Transverse colon (tissue), 4 donors: ENCODE measurements around the gene MYH7B. TPM values are rescaled to one million over a fixed set of nuclear protein-coding genes. Genes with fewer than 3 reads are reported as not detected.
A peak's percentile ranks its signal among the peaks of the same experiment; 100 is the strongest.

ENCODE experiments used
- DNase-seq: peaks from one replicate; pipeline ENCODE4 v3.0.0-alpha.2; 2019
- H3K27ac ChIP-seq, 4 donors: fragments of 200-600 bp; sonication (generic); 2 replicates each; pipeline ENCODE4 v1.5.1; 2016 to 2018; ENCODE audit warnings: inconsistent platforms in 4 of 4
- H3K27me3 ChIP-seq: fragments of 200-600 bp; sonication (generic); 2 replicates; pipeline ENCODE4 v1.5.1; 2017; ENCODE audit warnings: inconsistent platforms
- H3K36me3 ChIP-seq, 4 donors: fragments of 200-600 bp; sonication (generic); 2 replicates each; pipeline ENCODE4 v1.5.1; 2017 to 2019; ENCODE audit warnings: inconsistent platforms in 4 of 4
- H3K4me1 ChIP-seq, 4 donors: fragments of 200-600 bp; sonication (generic); 2 replicates each; pipeline ENCODE4 v1.5.1; 2017 to 2020; ENCODE audit warnings: inconsistent platforms in 4 of 4
- H3K4me3 ChIP-seq, 4 donors: fragments of 200-600 bp; sonication (generic); 1 replicate in 1 of 4; 2 replicates in 3 of 4; pipeline versions ENCODE4 v1.5.1 to v1.6.1; 2017 to 2019; ENCODE audit warnings: inconsistent platforms in 4 of 4
- H3K9me3 ChIP-seq, 2 donors: fragments of 200-600 bp; sonication (generic); 2 replicates each; pipeline ENCODE4 v1.5.1; 2017 to 2019; ENCODE audit warnings: inconsistent platforms in 2 of 2
- EP300 ChIP-seq: sonication (generic); formaldehyde crosslinking; IDR thresholded peaks from one replicate; pipeline ENCODE4 v1.6.1; 2017; ENCODE audit warnings: antibody characterized with exemption, low read depth
- POLR2A ChIP-seq: fragments of 450-650 bp; IDR thresholded peaks from one replicate; pipeline ENCODE4 v1.6.1; 2016; ENCODE audit warnings: antibody characterized with exemption, mild to moderate bottlenecking, moderate library complexity
- POLR2AphosphoS5 ChIP-seq, 3 donors: sonication (generic); formaldehyde crosslinking; IDR thresholded peaks; one replicate each; pipeline ENCODE4 v1.6.1; 2016; ENCODE audit warnings: antibody characterized with exemption in 3 of 3
- WGBS, 2 donors: methylation state at CpG; one replicate each; pipeline ENCODE4 v1.1.5; 2018; ENCODE audit warnings: low coverage in 1 of 2; 5-methylcytosine and 5-hydroxymethylcytosine counted together
- in situ Hi-C, 4 donors: fragments of 200-750 bp; cut with MboI; loops; one replicate each; pipeline versions ENCODE4 v1.15.0 to v1.15.1; 2017; ENCODE audit warnings: low sequenced_read_pairs in 3 of 4, low pct_ligation_motif_present in 1 of 4, low pct_unique_long_range_greater_than_20kb in 1 of 4
- intact Hi-C: fragments of 100-400 bp; cut with DNase I; formaldehyde crosslinking; loops from one replicate; pipeline ENCODE4 v1.15.1; 2023; ENCODE audit warnings: low total_unique reads
- total RNA-seq, 4 donors: library from RNA; depleted of rRNA; stranded (reverse); fragments of >200 nt; gene quantifications; one replicate each; pipeline ENCODE4 v1.1.0, GENCODE V29; 2016
- TF ChIP-seq, protein P1 (sequence below), 5 experiments: fragments of 200-600 bp in 3 of 5; fragments of 450-650 bp in 2 of 5; sonication (generic) in 3 of 5; IDR thresholded peaks; 1 replicate in 2 of 5; 2 replicates in 3 of 5; pipeline ENCODE4 v1.5.1; 2016 to 2017; ENCODE audit warnings: antibody characterized with exemption in 5 of 5, inconsistent platforms in 3 of 5, mild to moderate bottlenecking in 2 of 5, moderate library complexity in 1 of 5

Gene MYH7B
- total RNA-seq, 4 donors from 2014 or later = 0.20 to 0.75 (median 0.52) TPM

- in situ Hi-C loops = no loop called here
- Histone ChIP-seq H3K27ac (peak overlapping the region in 2 of 4 donors; percentile 64 to 71), H3K27me3 (no peaks in the 10 kb centered on the region), H3K4me3 (no peak overlapping the region), H3K9me3 (no peaks in the 10 kb centered on the region), H3K4me1 (peaks cover 0 to 57% (median 24%) of the 10 kb centered on the region in 4 donors), H3K36me3 (peaks cover 0 to 10% (median 1%) of the 10 kb centered on the region in 4 donors)
- DNase-seq = no peak
- intact Hi-C loops = no loop called here
- no peak for TF ChIP-seq POLR2AphosphoS5 (IDR thresholded peaks at IDR 0.05)
- TF ChIP-seq POLR2A = no peak
- TF ChIP-seq, protein P1, sequence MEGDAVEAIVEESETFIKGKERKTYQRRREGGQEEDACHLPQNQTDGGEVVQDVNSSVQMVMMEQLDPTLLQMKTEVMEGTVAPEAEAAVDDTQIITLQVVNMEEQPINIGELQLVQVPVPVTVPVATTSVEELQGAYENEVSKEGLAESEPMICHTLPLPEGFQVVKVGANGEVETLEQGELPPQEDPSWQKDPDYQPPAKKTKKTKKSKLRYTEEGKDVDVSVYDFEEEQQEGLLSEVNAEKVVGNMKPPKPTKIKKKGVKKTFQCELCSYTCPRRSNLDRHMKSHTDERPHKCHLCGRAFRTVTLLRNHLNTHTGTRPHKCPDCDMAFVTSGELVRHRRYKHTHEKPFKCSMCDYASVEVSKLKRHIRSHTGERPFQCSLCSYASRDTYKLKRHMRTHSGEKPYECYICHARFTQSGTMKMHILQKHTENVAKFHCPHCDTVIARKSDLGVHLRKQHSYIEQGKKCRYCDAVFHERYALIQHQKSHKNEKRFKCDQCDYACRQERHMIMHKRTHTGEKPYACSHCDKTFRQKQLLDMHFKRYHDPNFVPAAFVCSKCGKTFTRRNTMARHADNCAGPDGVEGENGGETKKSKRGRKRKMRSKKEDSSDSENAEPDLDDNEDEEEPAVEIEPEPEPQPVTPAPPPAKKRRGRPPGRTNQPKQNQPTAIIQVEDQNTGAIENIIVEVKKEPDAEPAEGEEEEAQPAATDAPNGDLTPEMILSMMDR (IDR thresholded peaks at IDR 0.05) = no peak
- TF ChIP-seq EP300 = no peak
Measured at GRCh38 chr20:34948030-34948429, 7.6 kb upstream of the MYH7B start.

DNA sequence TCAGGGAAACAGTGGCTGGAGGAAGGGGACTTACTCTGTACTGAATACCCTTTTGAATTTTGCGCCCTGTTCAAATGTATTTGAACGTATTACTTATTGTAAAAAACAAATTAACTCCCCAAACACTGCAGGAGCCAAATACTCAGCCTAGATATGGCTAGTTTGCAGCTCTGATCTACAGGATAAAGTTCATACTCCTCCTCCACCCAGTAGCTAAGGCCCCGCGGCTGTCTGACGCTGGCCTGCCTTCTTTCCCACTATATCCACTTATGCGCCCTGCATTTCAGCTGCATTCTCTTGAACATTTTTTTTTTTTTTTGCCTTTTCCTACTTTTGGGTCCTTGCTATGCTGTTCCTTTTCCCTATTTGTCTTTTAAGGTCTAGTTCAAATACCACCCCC is 6.5 kb upstream of the MYH7B start:
- TF ChIP-seq POLR2AphosphoS5 (IDR thresholded peaks at IDR 0.05) = no peak
- Histone ChIP-seq H3K9me3 (no peaks in the 10 kb centered on the region), H3K4me3 (no peak overlapping the region), H3K27me3 (no peaks in the 10 kb centered on the region), H3K4me1 (peaks cover 0 to 58% (median 24%) of the 10 kb centered on the region in 4 donors), H3K36me3 (peaks cover 0 to 10% (median 0%) of the 10 kb centered on the region in 4 donors), H3K27ac (peak overlapping the region; percentile 60 to 71 (median 64))
- intact Hi-C loops (no loop called here), in situ Hi-C loops (no loop called here)
- DNase-seq = peak; percentile 46
- 48 to 55% methylated on average over 6 of the region's 6 CpGs for WGBS, 2 donors

DNA sequence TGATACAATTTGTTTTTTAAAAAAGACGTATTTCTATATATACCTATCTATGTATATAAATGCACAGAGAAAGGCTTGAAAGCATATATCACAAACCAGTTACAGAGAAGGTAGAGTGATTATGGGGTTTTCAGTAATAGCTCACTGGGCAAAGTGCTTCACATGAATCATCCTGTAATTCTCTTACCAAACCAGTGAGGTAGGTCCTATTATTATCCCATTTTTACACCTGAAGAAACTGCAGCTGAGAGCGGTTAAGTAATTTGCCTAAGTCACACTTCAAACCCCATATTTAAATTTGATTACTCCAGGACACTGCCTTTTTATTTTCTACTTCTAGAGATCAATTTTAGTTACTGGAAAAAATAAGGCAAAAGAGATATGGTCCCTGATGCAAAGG is 4.4 kb upstream of the MYH7B start:
- 70 to 100% methylated on average over 1 to 2 of the region's 2 CpGs for WGBS, 2 donors
- TF ChIP-seq POLR2A (no peak), EP300 (no peak), POLR2AphosphoS5 (IDR thresholded peaks at IDR 0.05) (no peak)
- TF ChIP-seq, protein P1 (IDR thresholded peaks at IDR 0.05) = no peak
- Histone ChIP-seq H3K27ac (peak overlapping the region; percentile 27 to 55 (median 44)), H3K27me3 (no peaks in the 10 kb centered on the region), H3K4me3 (no peak overlapping the region), H3K4me1 (peaks cover 11 to 55% (median 27%) of the 10 kb centered on the region in 4 donors), H3K9me3 (no peaks in the 10 kb centered on the region), H3K36me3 (peaks cover 0 to 10% (median 0%) of the 10 kb centered on the region in 4 donors)
- in situ Hi-C loops = no loop called here
- intact Hi-C loops = no loop called here
- DNase-seq = no peak

DNA sequence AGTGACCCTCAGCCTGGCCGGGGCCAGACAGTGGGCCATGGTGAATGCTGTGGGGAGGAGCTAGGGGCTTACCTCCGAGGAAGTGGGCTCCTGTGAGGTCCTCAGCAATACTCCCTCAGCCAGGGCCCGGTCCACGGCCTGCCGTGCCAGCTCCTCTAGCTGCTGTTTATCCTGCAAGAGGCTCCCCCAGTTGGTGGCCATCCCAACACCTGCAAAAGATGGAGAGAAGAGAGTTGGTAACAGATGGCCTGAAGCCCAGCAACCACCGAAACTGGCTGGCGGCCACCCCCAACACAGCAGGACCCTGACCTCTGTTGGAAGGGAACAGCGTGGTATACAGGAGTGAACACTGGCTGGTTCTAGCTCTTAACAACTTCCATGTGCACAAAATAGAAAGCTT is 4.0 kb upstream of the MYH7B start:
- in situ Hi-C loops = no loop called here
- intact Hi-C loops = no loop called here
- WGBS, 2 donors = 84% methylated on average over 8 of the region's 8 CpGs; no CpG with 5 or more reads in 1 of the 2 donors

More for the DNA sequence above, 4.0 kb upstream of the MYH7B start:
- Histone ChIP-seq H3K36me3 (peaks cover 0 to 10% (median 0%) of the 10 kb centered on the region in 4 donors), H3K4me1 (peaks cover 11 to 53% (median 28%) of the 10 kb centered on the region in 4 donors), H3K9me3 (no peaks in the 10 kb centered on the region), H3K27ac (peak overlapping the region; percentile 27 to 55 (median 44)), H3K27me3 (no peaks in the 10 kb centered on the region), H3K4me3 (no peak overlapping the region)
- peak; percentile 30 for DNase-seq
- no peak for TF ChIP-seq EP300
- TF ChIP-seq POLR2A = no peak
- TF ChIP-seq, protein P1 (IDR thresholded peaks at IDR 0.05) = no peak
- no peak for TF ChIP-seq POLR2AphosphoS5 (IDR thresholded peaks at IDR 0.05)
